HepG2 (cell line): ENCODE measurements around the gene ABCB8. TPM values are rescaled to one million over a fixed set of nuclear protein-coding genes. Genes with fewer than 3 reads are reported as not detected.
A peak's percentile ranks its signal among the peaks of the same experiment; 100 is the strongest.

Source experiments
- CEBPB ChIP-seq: IDR thresholded peaks from 2 replicates; pipeline ENCODE4 v1.6.1; 2011; ENCODE audit warnings: low read depth, low read length, improper control_type of control experiment, borderline replicate concordance
- DNMT1 ChIP-seq: sonication (generic); formaldehyde crosslinking; IDR thresholded peaks from 2 replicates; pipeline ENCODE4 v1.5.1; 2020; ENCODE audit warnings: mild to moderate bottlenecking, missing genetic modification reagents
- ERF ChIP-seq: IDR thresholded peaks from 2 replicates; pipeline ENCODE4 v1.6.1; 2018; ENCODE audit warnings: missing biosample characterization, missing genetic modification reagents
- GPN1 ChIP-seq: sonication (generic); formaldehyde crosslinking; IDR thresholded peaks from 2 replicates; pipeline ENCODE4 v1.5.1; 2020; ENCODE audit warnings: missing genetic modification reagents, borderline replicate concordance
- JARID2 ChIP-seq: sonication (generic); formaldehyde crosslinking; IDR thresholded peaks from 2 replicates; pipeline ENCODE4 v1.8.1; 2023; ENCODE audit warnings: missing genetic modification reagents, inconsistent platforms; ENCODE audit not compliant: insufficient replicate concordance
- KLF13 ChIP-seq: sonication (generic); formaldehyde crosslinking; IDR thresholded peaks from 2 replicates; pipeline ENCODE4 v1.4.0; 2020; ENCODE audit warnings: mild to moderate bottlenecking, missing genetic modification reagents
- NCOA1 ChIP-seq: sonication (generic); formaldehyde crosslinking; IDR thresholded peaks from 2 replicates; pipeline ENCODE4 v1.9.0; 2021; ENCODE audit warnings: missing genetic modification reagents
- NR2C2 ChIP-seq: sonication (generic); formaldehyde crosslinking; IDR thresholded peaks from 2 replicates; pipeline ENCODE4 v1.4.0; 2020; ENCODE audit warnings: missing genetic modification reagents, mild to moderate bottlenecking, moderate library complexity, borderline replicate concordance
- PHF21A ChIP-seq: sonication (generic); formaldehyde crosslinking; IDR thresholded peaks from 2 replicates; pipeline ENCODE4 v1.5.0; 2020; ENCODE audit warnings: mild to moderate bottlenecking, missing genetic modification reagents
- POGK ChIP-seq: sonication (generic); formaldehyde crosslinking; conservative IDR thresholded peaks from 2 replicates; pipeline ENCODE4 v1.8.0; 2022; ENCODE audit warnings: mild to moderate bottlenecking, moderate library complexity, missing genetic modification reagents
- ZBTB7B ChIP-seq: sonication (generic); formaldehyde crosslinking; IDR thresholded peaks from 2 replicates; pipeline ENCODE4 v1.4.0; 2020; ENCODE audit warnings: missing genetic modification reagents
- ZNF468 ChIP-seq: sonication (generic); formaldehyde crosslinking; IDR thresholded peaks from 2 replicates; pipeline ENCODE4 v1.8.0; 2022; ENCODE audit warnings: mild to moderate bottlenecking, moderate library complexity, missing genetic modification reagents
- ZNF577 ChIP-seq: sonication (generic); formaldehyde crosslinking; IDR thresholded peaks from 2 replicates; pipeline ENCODE4 v1.4.0; 2020; ENCODE audit warnings: mild to moderate bottlenecking, low read depth, missing genetic modification reagents, borderline replicate concordance
- ZNF777 ChIP-seq: sonication (generic); formaldehyde crosslinking; IDR thresholded peaks from 2 replicates; pipeline ENCODE4 v1.4.0; 2020; ENCODE audit warnings: missing genetic modification reagents
- polyA plus RNA-seq, 8 experiments: library from polyadenylated mRNA; depleted of rRNA in 3 of 8; stranded (reverse) in 7 of 8; unstranded in 1 of 8; fragments of >200 nt; fragmentation: Illumina TruSeq in 4 of 8; extraction: Trizol in 4 of 8; gene quantifications; 2 replicates each; pipeline versions ENCODE4 v1.2.1 to v1.2.3, GENCODE V29; 2011 to 2016; ENCODE audit warnings: low read depth in 4 of 8, missing spikeins in 1 of 8, mixed read lengths in 1 of 8; ENCODE audit not compliant: insufficient read depth in 1 of 8
- total RNA-seq, 5 experiments: library from RNA; depleted of rRNA; stranded (reverse); fragments of >200 nt; fragmentation: Illumina TruSeq; extraction: Trizol; gene quantifications; 2 replicates each; pipeline ENCODE4 v1.2.3, GENCODE V29; 2016; ENCODE audit warnings: low read depth in 1 of 5
- TF ChIP-seq, protein P1 (sequence below): sonication (generic); formaldehyde crosslinking; IDR thresholded peaks from 2 replicates; pipeline ENCODE4 v1.4.0; 2020; ENCODE audit warnings: missing genetic modification reagents; ENCODE audit errors: not compliant biosample characterization
- TF ChIP-seq, protein P2 (sequence below): sonication (generic); formaldehyde crosslinking; IDR thresholded peaks from 2 replicates; pipeline ENCODE4 v1.4.0; 2020; ENCODE audit warnings: missing genetic modification reagents, mild to moderate bottlenecking, borderline replicate concordance
- TF ChIP-seq, protein P3 (sequence below): IDR thresholded peaks from 2 replicates; pipeline ENCODE4 v1.6.1; 2016; ENCODE audit warnings: low read depth, control low read depth
- TF ChIP-seq, protein P4 (sequence below): IDR thresholded peaks from 2 replicates; pipeline ENCODE4 v1.6.1; 2016; ENCODE audit warnings: missing compliant biosample characterization, missing genetic modification reagents, borderline replicate concordance

The ABCB8 gene
- total and polyA plus RNA-seq, 2 of the 13 experiments (the other 11 are each of a cell fraction or from before 2014, with no cell fraction given), result 6.6 to 16.7 TPM

GRCh38 chr7:151082141-151083070 is 54.2 kb downstream of the ABCB8 start (continued):
- TF ChIP-seq POGK (CRISPR knock-in tag) (no peak), CEBPB (no peak), DNMT1 (CRISPR knock-in tag) (no peak), NR2C2 (CRISPR knock-in tag) (no peak), JARID2 (no peak), ZNF577 (CRISPR knock-in tag) (no peak), ZNF777 (CRISPR knock-in tag) (no peak), PHF21A (CRISPR knock-in tag) (no peak), ZBTB7B (CRISPR knock-in tag) (0 out of 2 replicates have a peak, but pooled peaks have one; percentile 2), NCOA1 (CRISPR knock-in tag) (no peak), GPN1 (CRISPR knock-in tag) (no peak), KLF13 (CRISPR knock-in tag) (no peak), ZNF468 (CRISPR knock-in tag) (no peak), ERF (CRISPR knock-in tag) (0 out of 2 replicates have a peak, but pooled peaks have one; percentile 9)
- TF ChIP-seq, protein P1, sequence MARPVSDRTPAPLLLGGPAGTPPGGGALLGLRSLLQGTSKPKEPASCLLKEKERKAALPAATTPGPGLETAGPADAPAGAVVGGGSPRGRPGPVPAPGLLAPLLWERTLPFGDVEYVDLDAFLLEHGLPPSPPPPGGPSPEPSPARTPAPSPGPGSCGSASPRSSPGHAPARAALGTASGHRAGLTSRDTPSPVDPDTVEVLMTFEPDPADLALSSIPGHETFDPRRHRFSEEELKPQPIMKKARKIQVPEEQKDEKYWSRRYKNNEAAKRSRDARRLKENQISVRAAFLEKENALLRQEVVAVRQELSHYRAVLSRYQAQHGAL (CRISPR knock-in tag), result no peak
- TF ChIP-seq, protein P2, sequence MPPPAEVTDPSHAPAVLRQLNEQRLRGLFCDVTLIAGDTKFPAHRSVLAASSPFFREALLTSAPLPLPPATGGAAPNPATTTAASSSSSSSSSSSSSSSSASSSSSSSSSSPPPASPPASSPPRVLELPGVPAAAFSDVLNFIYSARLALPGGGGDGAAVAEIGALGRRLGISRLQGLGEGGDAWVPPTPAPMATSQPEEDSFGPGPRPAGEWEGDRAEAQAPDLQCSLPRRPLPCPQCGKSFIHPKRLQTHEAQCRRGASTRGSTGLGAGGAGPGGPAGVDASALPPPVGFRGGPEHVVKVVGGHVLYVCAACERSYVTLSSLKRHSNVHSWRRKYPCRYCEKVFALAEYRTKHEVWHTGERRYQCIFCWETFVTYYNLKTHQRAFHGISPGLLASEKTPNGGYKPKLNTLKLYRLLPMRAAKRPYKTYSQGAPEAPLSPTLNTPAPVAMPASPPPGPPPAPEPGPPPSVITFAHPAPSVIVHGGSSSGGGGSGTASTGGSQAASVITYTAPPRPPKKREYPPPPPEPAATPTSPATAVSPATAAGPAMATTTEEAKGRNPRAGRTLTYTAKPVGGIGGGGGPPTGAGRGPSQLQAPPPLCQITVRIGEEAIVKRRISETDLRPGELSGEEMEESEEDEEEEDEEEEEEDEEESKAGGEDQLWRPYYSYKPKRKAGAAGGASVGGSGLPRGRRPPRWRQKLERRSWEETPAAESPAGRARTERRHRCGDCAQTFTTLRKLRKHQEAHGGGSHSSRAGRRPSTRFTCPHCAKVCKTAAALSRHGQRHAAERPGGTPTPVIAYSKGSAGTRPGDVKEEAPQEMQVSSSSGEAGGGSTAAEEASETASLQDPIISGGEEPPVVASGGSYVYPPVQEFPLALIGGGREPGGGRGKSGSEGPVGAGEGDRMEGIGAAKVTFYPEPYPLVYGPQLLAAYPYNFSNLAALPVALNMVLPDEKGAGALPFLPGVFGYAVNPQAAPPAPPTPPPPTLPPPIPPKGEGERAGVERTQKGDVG (CRISPR knock-in tag), result no peak
- TF ChIP-seq, protein P3, sequence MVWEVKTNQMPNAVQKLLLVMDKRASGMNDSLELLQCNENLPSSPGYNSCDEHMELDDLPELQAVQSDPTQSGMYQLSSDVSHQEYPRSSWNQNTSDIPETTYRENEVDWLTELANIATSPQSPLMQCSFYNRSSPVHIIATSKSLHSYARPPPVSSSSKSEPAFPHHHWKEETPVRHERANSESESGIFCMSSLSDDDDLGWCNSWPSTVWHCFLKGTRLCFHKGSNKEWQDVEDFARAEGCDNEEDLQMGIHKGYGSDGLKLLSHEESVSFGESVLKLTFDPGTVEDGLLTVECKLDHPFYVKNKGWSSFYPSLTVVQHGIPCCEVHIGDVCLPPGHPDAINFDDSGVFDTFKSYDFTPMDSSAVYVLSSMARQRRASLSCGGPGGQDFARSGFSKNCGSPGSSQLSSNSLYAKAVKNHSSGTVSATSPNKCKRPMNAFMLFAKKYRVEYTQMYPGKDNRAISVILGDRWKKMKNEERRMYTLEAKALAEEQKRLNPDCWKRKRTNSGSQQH (CRISPR knock-in tag), result no peak
- TF ChIP-seq, protein P4, sequence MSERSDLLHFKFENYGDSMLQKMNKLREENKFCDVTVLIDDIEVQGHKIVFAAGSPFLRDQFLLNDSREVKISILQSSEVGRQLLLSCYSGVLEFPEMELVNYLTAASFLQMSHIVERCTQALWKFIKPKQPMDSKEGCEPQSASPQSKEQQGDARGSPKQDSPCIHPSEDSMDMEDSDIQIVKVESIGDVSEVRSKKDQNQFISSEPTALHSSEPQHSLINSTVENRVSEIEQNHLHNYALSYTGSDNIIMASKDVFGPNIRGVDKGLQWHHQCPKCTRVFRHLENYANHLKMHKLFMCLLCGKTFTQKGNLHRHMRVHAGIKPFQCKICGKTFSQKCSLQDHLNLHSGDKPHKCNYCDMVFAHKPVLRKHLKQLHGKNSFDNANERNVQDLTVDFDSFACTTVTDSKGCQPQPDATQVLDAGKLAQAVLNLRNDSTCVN, result no peak
